HG02763 (cell line): ENCODE measurements around the gene ARNT2.
"Not testable (repeated sequence)": the region's sequence is repeated elsewhere in the genome, so short reads cannot be mapped to it uniquely, and the experiment has no call there.

Experiments used
- ATAC-seq: cut with Tn5 transposase; IDR thresholded peaks from one replicate; pipeline ENCODE4 v1.9.1; 2021; ENCODE audit warnings: mild to moderate bottlenecking, moderate library complexity; ENCODE audit not compliant: unreplicated experiment

Gene ARNT2

DNA sequence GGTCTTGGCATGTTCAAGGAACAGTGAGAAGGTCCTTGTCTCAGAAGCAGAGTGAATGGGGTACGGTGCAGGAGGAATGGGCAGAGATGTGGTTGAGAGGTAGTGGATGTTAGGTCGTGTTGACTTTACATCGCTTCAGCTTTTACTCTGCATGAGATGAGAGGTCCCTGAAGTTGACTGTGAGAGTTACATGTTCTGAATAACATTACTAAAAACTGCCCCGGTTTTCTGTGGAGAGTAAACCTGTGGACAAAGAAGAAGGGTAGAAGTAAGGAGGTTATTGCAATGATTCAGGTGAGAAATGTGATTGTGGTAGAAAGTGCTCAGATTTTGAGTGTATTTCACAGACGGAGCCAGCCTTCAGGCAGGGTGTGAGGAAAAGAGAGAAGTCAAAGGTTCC is 105.6 kb downstream of the ARNT2 start:
- ATAC-seq = no peak

GRCh38 chr15:80510985-80511384 is 106.8 kb downstream of the ARNT2 start:
- not testable (repeated sequence) for ATAC-seq

GRCh38 chr15:80512726-80513660 is 108.8 kb downstream of the ARNT2 start:
- ATAC-seq = no peak

DNA sequence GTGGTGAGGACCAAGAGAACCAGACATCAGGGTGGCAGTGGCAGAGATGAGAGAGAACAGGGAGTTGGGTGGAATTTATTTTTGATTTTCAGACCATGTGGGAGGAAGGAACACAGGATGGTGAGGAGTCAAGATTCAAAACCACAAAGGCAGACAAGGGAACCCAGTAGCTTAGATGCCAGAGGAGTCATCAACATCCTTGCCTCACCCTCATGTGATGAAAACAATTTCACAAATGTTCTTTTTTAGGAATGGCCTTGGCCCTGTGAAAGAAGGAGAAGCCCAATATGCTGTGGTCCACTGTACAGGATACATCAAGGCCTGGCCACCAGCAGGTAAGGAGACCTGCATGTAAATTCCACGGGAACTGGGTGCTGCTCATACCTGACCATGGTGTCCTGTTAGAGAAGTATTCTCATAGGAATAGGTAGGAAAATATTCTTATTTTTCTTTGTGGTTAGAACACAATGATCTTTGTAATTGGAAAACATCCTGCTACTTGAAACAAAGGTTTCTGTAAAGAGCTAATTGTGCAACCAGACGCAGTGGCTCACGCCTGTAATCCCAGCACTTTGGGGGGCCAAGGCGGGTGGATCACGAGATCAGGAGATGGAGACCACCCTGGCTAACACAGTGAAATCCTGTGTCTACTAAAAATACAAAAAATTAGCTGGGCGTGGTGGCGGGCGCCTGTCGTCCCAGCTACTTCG is 110.0 kb downstream of the ARNT2 start:
- no peak for ATAC-seq

DNA sequence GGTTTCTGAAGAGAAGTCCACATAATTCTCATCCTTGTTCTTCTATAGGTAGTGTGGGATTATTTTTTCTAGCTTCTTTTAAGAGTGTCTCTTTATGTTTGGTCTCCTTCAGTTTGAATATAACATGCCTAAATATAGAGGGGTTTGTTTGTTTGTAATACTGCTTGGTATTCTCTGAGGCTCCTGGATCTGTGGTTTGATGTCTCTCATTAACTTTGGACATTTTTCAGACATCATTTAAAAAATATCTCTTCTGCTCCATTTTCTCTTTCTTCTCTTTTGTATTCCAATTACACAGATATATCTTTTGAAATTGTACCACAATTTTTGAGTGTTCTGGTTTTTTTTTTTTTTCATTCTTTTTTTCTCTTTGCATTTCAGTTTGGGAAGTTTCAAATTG is 113.1 kb downstream of the ARNT2 start:
- ATAC-seq = no peak

GRCh38 chr15:80518522-80518921 is 114.3 kb downstream of the ARNT2 start:
- no peak for ATAC-seq

DNA sequence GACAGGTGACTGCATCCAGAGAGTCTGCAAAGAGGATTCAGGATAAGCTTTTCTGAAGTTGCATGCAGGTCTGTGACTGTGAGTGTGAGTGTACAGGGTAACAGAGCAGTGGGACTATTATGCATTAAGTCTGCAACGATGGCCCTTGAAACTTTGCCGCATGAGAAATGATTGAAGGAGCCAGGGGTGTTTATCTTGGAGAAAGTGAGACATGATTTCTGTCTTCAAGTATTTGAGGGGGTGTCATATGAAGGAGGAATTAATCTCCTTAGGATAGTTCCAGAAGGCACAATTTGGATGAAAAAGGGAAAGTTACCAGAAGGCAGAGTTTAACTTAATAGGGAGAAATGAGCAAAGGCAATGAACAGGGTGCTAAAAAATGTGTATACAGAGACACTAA is 119.6 kb downstream of the ARNT2 start:
- ATAC-seq = no peak

GRCh38 chr15:80525853-80526252 is 121.7 kb downstream of the ARNT2 start:
- ATAC-seq = no peak

DNA sequence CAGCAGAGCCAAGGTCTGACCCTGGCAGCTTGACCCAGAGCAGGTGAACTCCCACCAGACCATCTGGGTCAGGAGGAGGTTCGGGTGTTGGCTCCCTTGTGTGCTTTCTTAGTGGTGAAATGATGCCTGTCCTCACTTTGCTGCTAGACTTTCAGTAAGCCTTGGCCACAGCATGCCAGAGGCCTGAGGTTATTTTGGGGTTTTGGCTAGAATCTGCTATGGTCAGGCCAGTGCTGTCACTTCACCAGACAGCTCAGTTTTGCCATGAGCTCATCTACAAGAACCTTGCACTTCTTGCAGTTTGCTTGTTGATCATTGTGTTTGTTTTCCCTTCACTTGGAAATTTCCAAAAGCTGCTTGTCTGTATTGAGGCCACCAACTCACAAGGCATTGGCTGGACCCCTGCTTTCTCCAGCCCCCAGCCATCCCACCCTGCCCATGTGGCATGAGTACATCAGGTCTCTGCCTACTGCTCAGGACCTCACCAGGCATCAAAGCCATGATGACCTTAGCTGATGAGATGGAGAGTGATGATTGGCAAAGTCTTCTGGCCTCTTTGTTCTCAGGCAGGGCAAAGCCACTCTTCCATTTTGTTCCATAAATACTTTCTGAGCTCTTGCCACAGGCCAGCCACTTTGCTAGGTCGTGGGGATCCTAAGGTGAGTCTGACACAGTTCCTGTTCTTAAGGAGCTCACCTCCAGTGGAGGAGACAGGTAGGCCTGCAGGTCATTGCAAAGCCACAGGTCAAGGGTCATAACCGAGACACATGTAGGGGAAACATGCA is 122.6 kb downstream of the ARNT2 start:
- ATAC-seq = no peak

- no peak for ATAC-seq
Observed at GRCh38 chr15:80527406-80527805, 123.2 kb downstream of the ARNT2 start.

GRCh38 chr15:80527961-80528360 is 123.8 kb downstream of the ARNT2 start:
- no peak for ATAC-seq

GRCh38 chr15:80530737-80531365 is 126.7 kb downstream of the ARNT2 start:
- ATAC-seq = no peak

DNA sequence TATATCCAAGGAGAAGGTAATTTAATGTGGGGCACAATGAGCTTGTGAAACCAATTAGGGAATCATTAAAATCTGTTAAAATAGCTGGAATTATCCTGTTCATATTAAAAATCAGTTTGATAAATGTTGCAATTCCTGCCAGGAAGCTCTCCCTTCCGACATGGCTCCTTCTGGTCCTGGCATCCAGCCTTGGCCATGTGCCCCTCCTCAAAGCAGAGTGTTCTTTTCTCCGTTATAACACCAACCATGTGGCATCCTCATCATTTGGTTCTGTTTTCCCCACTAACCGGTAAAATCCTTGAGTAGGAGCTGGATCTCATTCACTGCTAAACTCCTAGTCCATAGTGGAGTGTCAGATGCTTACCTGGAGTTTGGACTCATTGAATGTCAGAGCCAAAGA is 127.2 kb downstream of the ARNT2 start:
- no peak for ATAC-seq

DNA sequence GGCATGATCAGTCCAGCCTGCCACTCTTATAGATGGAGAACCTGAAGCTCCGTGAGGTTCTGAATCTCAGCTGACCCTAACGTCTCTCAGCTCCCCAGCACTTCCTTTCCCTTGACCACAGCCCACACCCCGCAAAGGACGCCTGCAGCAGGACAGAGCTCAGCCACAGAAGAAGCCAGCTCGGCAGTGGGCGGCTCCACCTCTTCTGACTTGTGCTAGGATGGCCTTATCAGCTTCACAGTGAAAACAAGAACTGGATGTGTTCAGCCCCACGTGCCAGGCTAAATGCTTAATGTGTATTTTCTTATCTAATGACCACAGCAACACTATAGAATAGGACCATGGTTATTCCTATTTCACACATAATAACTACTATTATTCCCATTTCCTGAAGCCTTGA is 127.6 kb downstream of the ARNT2 start:
- ATAC-seq = no peak

DNA sequence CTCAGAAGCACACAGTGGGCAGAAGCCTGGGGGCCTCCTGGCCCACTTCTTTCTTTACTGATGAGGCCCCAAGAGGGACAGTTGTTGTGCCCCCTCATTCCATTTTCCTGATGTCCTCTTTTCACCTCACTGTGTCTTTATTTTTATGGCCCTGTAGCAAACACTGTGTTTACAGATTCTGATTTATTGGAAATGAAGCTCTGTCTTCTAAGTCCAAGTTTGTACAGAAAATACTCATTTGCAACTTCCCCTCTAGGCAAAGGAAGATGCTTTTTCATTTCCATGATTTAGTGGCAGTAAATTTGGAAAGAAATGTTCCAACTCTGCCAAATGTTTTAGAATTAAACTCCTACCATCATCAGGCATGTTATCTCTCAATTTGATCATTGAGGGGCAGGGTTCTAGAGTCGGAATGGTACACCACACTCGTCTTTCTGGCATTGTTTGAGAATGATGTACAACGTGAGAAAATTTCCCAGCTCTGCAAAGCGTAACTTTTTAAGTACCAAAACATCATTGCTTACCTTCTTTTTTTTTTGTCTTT is 129.7 kb downstream of the ARNT2 start:
- ATAC-seq = no peak

- ATAC-seq = no peak
Observed at GRCh38 chr15:80536231-80536630, 132.0 kb downstream of the ARNT2 start.

DNA sequence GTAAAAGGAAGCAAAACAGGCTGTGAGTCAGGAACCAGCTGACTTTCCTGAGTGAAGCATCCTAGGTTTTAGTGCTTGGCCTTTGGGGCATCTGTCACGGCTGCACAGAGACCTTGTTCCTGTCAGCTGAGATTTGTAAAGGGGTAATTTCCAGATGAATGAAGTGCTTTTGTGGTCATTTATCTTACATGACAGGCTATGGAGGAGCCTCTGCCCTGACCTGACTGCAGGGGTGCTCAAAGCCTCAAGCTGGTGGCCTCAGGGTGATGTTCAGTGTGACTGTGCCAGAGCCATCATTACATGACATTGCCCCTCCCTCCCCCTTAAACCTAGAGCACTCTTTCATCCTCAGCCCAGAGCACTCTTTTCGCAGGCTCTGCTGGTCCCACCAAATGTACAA is 132.5 kb downstream of the ARNT2 start:
- ATAC-seq = no peak

DNA sequence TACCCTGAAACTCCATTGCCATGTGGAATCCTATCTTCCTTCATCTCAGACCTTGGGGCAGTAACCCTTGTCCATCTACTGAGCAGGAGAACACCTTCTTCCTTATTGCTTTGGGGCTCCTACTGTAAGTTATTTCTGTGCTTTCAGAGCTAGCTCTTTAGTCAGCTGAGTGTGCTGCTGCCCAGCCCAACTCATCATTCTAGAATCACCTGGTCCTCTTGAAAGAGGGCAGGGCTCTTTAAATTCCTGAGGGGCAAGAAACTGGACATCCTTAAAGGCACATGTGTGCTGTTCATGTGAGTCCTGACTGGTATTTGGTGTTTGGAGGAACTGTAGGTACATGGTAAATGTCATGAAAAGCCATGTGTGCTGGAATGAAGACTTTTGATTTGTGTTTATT is 140.9 kb downstream of the ARNT2 start:
- no peak for ATAC-seq

GRCh38 chr15:80547264-80547663 is 143.1 kb downstream of the ARNT2 start:
- ATAC-seq = no peak

DNA sequence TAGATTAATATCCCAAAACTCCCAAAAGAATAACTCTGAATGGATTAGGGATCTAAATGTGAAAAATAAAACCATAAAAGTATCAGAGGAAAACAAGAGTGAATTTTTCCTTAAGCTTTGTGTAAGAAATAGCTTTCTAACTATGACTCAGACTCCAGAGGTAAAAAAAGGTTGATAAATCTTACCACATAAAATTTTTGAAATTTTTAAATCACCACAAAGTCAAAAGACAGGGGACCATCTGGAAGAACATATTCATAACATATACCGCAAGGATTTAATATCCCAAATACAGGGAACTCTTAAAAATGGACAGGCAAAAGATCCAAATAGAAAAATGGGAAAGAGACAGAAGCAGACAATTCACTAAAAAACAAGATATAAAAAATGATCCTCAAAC is 145.0 kb downstream of the ARNT2 start:
- no peak for ATAC-seq

GRCh38 chr15:80549654-80550053 is 145.5 kb downstream of the ARNT2 start:
- no peak for ATAC-seq
